T-helper 1 cell treated with Interleukin-12 subunit alpha and Interleukin-12 subunit beta and Interleukin-4 antibody, amounts not matched to agents 30 ng/mL and 1 ng/mL, for 36 hours (primary cell): Measurements from ENCODE around the gene PTCD1. TPM values are rescaled to one million over a fixed set of nuclear protein-coding genes. Genes with fewer than 3 reads are reported as not detected.

Experiments
- intact Hi-C: fragments of 100-400 bp; cut with micrococcal nuclease; formaldehyde crosslinking; loops from one replicate; pipeline ENCODE4 v1.15.1; 2024
- total RNA-seq: library from RNA; stranded (reverse); gene quantifications from 2 replicates; pipeline ENCODE4 v1.2.3, GENCODE V29; 2022

The PTCD1 gene
- 10.0 and 11.8 TPM in 2 replicates for total RNA-seq

- intact Hi-C loops: loop anchor here (1.0 kb wide), 6 partner anchors 27 to 119 kb away; partner anchors contain the start of genes ATP5MF, BUD31, PDAP1 and ZKSCAN5
Observed at GRCh38 chr7:99438573-99439480, at the start of gene PTCD1, which contains the start of gene CPSF4. Gene PTCD1, minus strand, starts transcription at chr7:99438798. Its CDS starts 3,556 bp downstream, at chr7:99435242. Gene CPSF4, plus strand, starts transcription at chr7:99438943. Its CDS starts 140 bp downstream, at chr7:99439083.

- intact Hi-C loops: no loop called here
Observed at GRCh38 chr7:99485094-99485493, 46.5 kb upstream of the PTCD1 start.

- intact Hi-C loops: loop anchor here (10.0 kb wide), 2 partner anchors 356 to 516 kb away; no protein-coding TSS in a partner anchor
Observed at GRCh38 chr7:99478464-99479440, 40.2 kb upstream of the PTCD1 start.

DNA sequence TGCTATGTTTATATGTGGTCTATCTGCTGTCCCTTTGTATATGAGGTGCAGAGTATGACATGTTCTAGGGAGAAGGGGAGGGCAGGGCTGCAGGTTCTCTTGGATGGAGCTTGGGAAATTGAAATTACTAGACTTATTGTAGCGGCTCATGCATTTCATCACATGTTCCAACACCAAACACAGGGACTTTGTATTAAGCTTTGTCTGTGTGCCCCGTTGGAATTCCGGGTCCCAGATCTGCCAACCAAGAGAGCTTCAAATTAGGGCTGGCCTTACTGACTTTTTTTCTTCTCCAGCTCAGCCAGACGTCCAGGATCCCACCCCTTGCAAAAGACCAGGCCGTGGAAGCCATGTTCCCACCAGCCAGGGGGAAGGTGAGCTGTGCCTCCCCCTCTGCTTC is 37.5 kb upstream of the PTCD1 start:
- intact Hi-C loops: loop anchor here (10.0 kb wide), 2 partner anchors 359 to 519 kb away; no protein-coding TSS in a partner anchor

- intact Hi-C loops: loop anchor here (1.0 to 10.0 kb wide), 3 partner anchors 329 to 522 kb away; partner anchors contain the start of gene SMURF1
Observed at GRCh38 chr7:99473315-99473596, 34.7 kb upstream of the PTCD1 start.

DNA sequence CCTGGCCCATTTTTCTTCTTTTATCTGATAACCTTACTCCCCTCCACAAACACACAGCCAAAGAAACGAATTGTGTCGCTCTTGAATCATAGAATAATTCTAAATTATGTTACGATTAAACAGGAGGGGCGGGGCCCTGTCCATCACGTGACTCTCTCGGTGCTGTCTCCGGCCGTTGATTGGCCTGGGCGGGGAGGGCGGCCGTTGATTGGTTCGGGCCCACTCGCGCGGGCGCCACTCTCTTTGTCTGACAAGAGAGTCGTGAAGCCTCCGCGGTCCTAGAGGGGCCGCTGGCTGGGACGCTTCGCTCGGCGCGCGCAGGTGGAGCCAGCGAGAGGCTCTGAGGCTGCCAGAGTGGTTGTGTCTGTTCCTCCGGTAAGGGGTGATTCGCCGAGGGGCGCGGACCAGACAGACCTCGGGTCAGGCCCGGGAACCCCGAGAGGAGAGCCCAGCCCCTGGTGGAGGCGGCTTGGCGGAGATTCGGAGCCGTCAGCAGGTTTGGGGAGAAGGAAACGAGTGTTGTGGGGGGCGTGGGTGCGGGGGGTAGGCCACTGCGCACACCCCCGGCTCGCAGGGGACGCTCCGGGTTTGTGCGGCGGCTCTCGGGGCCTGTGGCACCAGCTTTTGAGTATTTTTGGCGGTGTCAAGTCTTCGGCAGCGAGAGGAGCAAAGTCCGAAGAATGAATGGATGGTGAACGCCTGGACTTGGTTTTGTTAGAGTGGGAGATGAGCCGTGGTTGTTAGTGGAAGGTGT is 34.1 kb upstream of the PTCD1 start, which contains the start of gene ZNF789:
Gene ZNF789, plus strand, starts transcription at position 330 of the 754 bp plus-strand sequence. CDS start 3,567 bp downstream, outside the sequence.
- intact Hi-C loops: loop anchor here (1.0 to 10.0 kb wide), 10 partner anchors 28 to 522 kb away; partner anchors contain the start of genes BUD31, CPSF4, FAM200A and PDAP1

- intact Hi-C loops: loop anchor here (10.0 kb wide), 3 partner anchors 365 to 595 kb away; partner anchors contain the start of genes TMEM130 and TRRAP
Observed at GRCh38 chr7:99469381-99470065, 30.9 kb upstream of the PTCD1 start.

GRCh38 chr7:99468336-99468918 is 29.8 kb upstream of the PTCD1 start:
- intact Hi-C loops: loop anchor here (10.0 kb wide), 1 partner anchor 594 kb away; the partner anchor contains the start of genes TMEM130 and TRRAP

- intact Hi-C loops: loop anchor here (10.0 kb wide), 1 partner anchor 591 kb away; the partner anchor contains the start of genes TMEM130 and TRRAP
Observed at GRCh38 chr7:99465421-99465768, 26.8 kb upstream of the PTCD1 start.

- intact Hi-C loops: loop anchor here (10.0 kb wide), 1 partner anchor 586 kb away; the partner anchor contains the start of genes TMEM130 and TRRAP
Observed at GRCh38 chr7:99461221-99461620, 22.6 kb upstream of the PTCD1 start.

- intact Hi-C loops: loop anchor here (10.0 kb wide), 1 partner anchor 586 kb away; the partner anchor contains the start of genes TMEM130 and TRRAP
Observed at GRCh38 chr7:99460651-99461050, 22.1 kb upstream of the PTCD1 start.

- intact Hi-C loops: no loop called here
Observed at GRCh38 chr7:99459087-99459486, 20.5 kb upstream of the PTCD1 start.

DNA sequence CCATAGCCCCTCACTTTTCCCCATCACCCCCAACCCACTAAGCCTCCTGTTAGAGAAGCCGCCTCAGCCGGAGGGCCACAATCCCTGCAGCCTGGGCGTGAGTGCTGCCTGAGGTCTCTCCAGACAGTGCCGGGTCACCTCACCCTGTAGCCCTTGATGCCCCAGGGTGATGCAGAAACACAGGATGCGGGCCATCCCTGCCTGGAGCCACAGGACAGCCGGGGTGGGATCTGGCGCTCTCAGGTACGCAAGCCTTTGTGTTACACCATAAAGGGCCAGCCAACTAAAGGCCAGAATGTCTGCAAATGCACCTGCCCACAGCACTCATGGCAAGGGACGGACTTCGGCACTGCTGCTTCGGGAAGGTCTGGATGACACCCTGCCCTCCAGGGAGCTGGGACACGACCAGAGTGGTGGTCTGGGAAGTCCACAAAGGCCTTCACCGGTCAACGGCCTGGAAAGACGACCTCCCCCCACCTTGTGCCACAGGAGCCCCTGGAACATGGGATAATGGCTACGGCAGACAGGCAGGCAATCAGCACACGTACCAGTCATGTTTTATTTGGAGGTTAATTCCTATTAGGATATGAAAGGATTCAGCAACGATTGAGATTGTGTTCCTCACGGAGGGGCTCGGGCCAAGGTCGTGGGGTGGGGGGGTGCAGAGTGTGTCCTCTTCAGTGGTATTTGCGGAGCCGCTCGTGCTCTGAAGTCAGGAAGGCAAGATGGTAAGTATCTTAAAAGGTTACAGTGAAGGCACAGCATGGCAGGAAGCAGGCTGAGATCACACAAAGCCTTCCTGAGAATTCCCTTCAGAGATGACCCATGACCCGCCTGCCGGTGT is 19.3 kb upstream of the PTCD1 start:
- intact Hi-C loops: no loop called here

- intact Hi-C loops: no loop called here
Observed at GRCh38 chr7:99457050-99457649, 18.6 kb upstream of the PTCD1 start.

GRCh38 chr7:99456288-99456687 is 17.7 kb upstream of the PTCD1 start:
- intact Hi-C loops: no loop called here

DNA sequence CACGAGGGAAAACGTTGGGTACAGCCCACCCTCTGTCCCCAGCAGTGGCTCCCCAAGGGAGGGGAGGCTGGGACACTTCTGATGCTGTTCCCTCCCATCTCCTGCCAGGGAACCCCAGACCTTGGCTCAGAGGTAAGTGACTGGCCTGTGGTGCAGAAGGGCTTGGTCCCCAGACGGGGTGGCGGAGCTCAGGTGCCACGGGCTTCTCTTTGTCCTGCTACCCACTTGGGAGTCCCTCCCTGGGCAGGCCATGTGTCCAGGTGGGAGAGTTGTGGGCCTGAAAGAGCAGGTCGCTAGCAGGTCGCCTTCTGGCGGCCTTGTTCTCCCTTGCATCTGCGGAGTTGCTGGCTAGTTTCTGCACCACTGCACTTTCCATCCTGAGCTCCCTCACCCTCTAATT is 17.3 kb upstream of the PTCD1 start:
- intact Hi-C loops: no loop called here

GRCh38 chr7:99453105-99453504 is 14.5 kb upstream of the PTCD1 start:
- intact Hi-C loops: no loop called here

DNA sequence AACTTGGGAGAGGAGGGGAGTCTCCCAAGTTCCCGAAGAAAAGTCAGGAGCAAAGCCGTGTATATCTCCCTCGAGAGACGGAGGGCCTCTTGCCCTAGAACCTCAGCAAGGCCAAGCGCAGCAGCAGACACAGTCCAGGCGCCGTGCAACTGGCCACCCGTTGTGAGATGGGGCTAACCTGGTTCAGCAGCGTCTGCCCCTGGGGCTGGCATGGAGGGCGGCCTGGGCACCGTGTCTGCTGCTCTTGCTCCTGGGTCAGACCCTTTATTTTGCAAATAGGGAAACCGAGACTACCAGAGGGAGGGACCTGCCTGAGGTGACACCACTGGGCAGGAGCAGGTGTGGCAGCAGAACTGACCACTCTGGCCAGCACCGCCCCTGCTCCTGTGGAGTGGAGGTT is 13.9 kb upstream of the PTCD1 start:
- intact Hi-C loops: no loop called here
